HEK293 (cell line): ENCODE results near the gene ITIH3.
A peak's percentile ranks its signal among the peaks of the same experiment; 100 is the strongest.

ENCODE experiments used
- CTCF ChIA-PET: fragments of 350-600 bp; formaldehyde crosslinking; extraction: SDS; loops from one replicate; lab custom pipeline; 2021; ENCODE audit warnings: antibody characterized with exemption; lab: Yijun Ruan, JAX
- POLR2A ChIA-PET: fragments of 300-600 bp; formaldehyde crosslinking; extraction: SDS; loops from one replicate; lab custom pipeline; 2020; ENCODE audit warnings: antibody characterized with exemption, inconsistent platforms; lab: Yijun Ruan, JAX
- H3K27ac ChIP-seq: fragments of 200-500 bp; sonication (Bioruptor generic); 2 replicates; pipeline ENCODE4 v1.5.1; 2014; ENCODE audit warnings: low read depth, low read length, control low read depth, inconsistent platforms; ENCODE audit errors: extremely low read depth
- H3K36me3 ChIP-seq, 2 experiments: fragments of 200-500 bp in 1 of 2; sonication (Bioruptor generic) in 1 of 2; 1 replicate in 1 of 2; 2 replicates in 1 of 2; pipeline ENCODE4 v1.5.1; 2014 to 2017; ENCODE audit warnings: inconsistent platforms in 2 of 2, low read length in 2 of 2; ENCODE audit not compliant: control insufficient read depth in 2 of 2, insufficient read depth in 1 of 2
- H3K4me1 ChIP-seq: fragments of 200-500 bp; sonication (Bioruptor generic); 2 replicates; pipeline ENCODE4 v1.5.1; 2014; ENCODE audit warnings: mild to moderate bottlenecking, low read length, inconsistent platforms; ENCODE audit not compliant: control insufficient read depth, insufficient read depth
- H3K4me3 ChIP-seq: 2 replicates; pipeline ENCODE4 v1.5.1; 2011; ENCODE audit warnings: low read depth, mild to moderate bottlenecking, control low read depth, low read length, moderate library complexity
- H3K9me3 ChIP-seq: fragments of 200-500 bp; sonication (Bioruptor generic); 2 replicates; pipeline ENCODE4 v1.5.1; 2014; ENCODE audit warnings: low read depth, low read length, inconsistent platforms; ENCODE audit not compliant: control insufficient read depth, insufficient read depth
- AEBP2 ChIP-seq: fragments of 450-650 bp; formaldehyde crosslinking; IDR thresholded peaks from 2 replicates; pipeline ENCODE4 v1.5.1; 2016; ENCODE audit warnings: missing biosample characterization, missing genetic modification characterization, borderline replicate concordance
- FEZF1 ChIP-seq: fragments of 450-650 bp; formaldehyde crosslinking; IDR thresholded peaks from 2 replicates; pipeline ENCODE4 v1.5.1; 2016; ENCODE audit warnings: missing biosample characterization, missing genetic modification characterization
- GLIS1 ChIP-seq: fragments of 450-650 bp; formaldehyde crosslinking; IDR thresholded peaks from 2 replicates; pipeline ENCODE4 v1.5.1; 2016; ENCODE audit warnings: missing biosample characterization, missing genetic modification characterization
- KLF10 ChIP-seq: fragments of 450-650 bp; IDR thresholded peaks from 2 replicates; pipeline ENCODE4 v1.5.1; 2018; ENCODE audit warnings: missing biosample characterization, mild to moderate bottlenecking, missing genetic modification characterization
- KLF8 ChIP-seq: fragments of 450-650 bp; formaldehyde crosslinking; IDR thresholded peaks from 2 replicates; pipeline ENCODE4 v1.5.1; 2016; ENCODE audit warnings: missing biosample characterization, missing genetic modification characterization
- MYNN ChIP-seq: fragments of 450-650 bp; formaldehyde crosslinking; IDR thresholded peaks from 2 replicates; pipeline ENCODE4 v1.5.1; 2016; ENCODE audit warnings: missing biosample characterization, missing genetic modification characterization, borderline replicate concordance
- SALL2 ChIP-seq: fragments of 450-650 bp; formaldehyde crosslinking; IDR thresholded peaks from 2 replicates; pipeline ENCODE4 v1.5.0; 2017; ENCODE audit warnings: missing biosample characterization, mild to moderate bottlenecking, missing genetic modification characterization, borderline replicate concordance
- TRIM28 ChIP-seq: IDR thresholded peaks from 2 replicates; pipeline ENCODE4 v1.6.1; 2011; ENCODE audit warnings: low read length, control low read depth, borderline replicate concordance
- ZBTB17 ChIP-seq: fragments of 450-650 bp; formaldehyde crosslinking; IDR thresholded peaks from 2 replicates; pipeline ENCODE4 v1.5.1; 2016; ENCODE audit warnings: missing biosample characterization, missing genetic modification characterization
- ZFHX2 ChIP-seq: fragments of 450-650 bp; formaldehyde crosslinking; conservative IDR thresholded peaks from 2 replicates; pipeline ENCODE4 v1.5.1; 2016; ENCODE audit warnings: missing biosample characterization, missing genetic modification characterization
- ZNF138 ChIP-seq: fragments of 450-650 bp; formaldehyde crosslinking; IDR thresholded peaks from 2 replicates; pipeline ENCODE4 v1.5.1; 2016; ENCODE audit warnings: missing biosample characterization, missing genetic modification characterization, borderline replicate concordance
- ZNF223 ChIP-seq: fragments of 450-650 bp; formaldehyde crosslinking; IDR thresholded peaks from 2 replicates; pipeline ENCODE4 v1.5.1; 2016; ENCODE audit warnings: missing biosample characterization, missing genetic modification characterization
- ZNF274 ChIP-seq, 2 experiments: fragments of 200-500 bp in 1 of 2; fragments of 450-650 bp in 1 of 2; sonication (Bioruptor generic) in 1 of 2; formaldehyde crosslinking in 1 of 2; IDR thresholded peaks; 2 replicates each; pipeline versions ENCODE4 v1.5.1 to v1.6.1; 2014 to 2016; ENCODE audit warnings: borderline replicate concordance in 1 of 2, inconsistent platforms in 1 of 2, low read length in 1 of 2, missing biosample characterization in 1 of 2, missing genetic modification characterization in 1 of 2
- ZNF302 ChIP-seq: fragments of 450-650 bp; formaldehyde crosslinking; IDR thresholded peaks from 2 replicates; pipeline ENCODE4 v1.5.1; 2016; ENCODE audit warnings: missing biosample characterization, missing genetic modification characterization, low read depth
- ZNF366 ChIP-seq: fragments of 450-650 bp; formaldehyde crosslinking; conservative IDR thresholded peaks from 2 replicates; pipeline ENCODE4 v1.5.1; 2016; ENCODE audit warnings: missing biosample characterization, missing genetic modification characterization
- ZNF394 ChIP-seq: fragments of 450-650 bp; formaldehyde crosslinking; IDR thresholded peaks from 2 replicates; pipeline ENCODE4 v1.5.1; 2016; ENCODE audit warnings: missing biosample characterization, missing genetic modification characterization, mild to moderate bottlenecking, moderate library complexity, borderline replicate concordance
- ZNF398 ChIP-seq: fragments of 450-650 bp; formaldehyde crosslinking; IDR thresholded peaks from 2 replicates; pipeline ENCODE4 v1.5.1; 2017; ENCODE audit warnings: missing biosample characterization, missing genetic modification characterization
- ZNF423 ChIP-seq: fragments of 450-650 bp; formaldehyde crosslinking; IDR thresholded peaks from 2 replicates; pipeline ENCODE4 v1.5.1; 2016; ENCODE audit warnings: missing biosample characterization, missing genetic modification characterization
- ZNF48 ChIP-seq: fragments of 450-650 bp; formaldehyde crosslinking; IDR thresholded peaks from 2 replicates; pipeline ENCODE4 v1.5.1; 2016; ENCODE audit warnings: missing biosample characterization, missing genetic modification characterization
- ZNF510 ChIP-seq: fragments of 450-650 bp; formaldehyde crosslinking; IDR thresholded peaks from 2 replicates; pipeline ENCODE4 v1.5.1; 2018; ENCODE audit warnings: mild to moderate bottlenecking, missing genetic modification characterization, missing biosample characterization; ENCODE audit not compliant: insufficient replicate concordance
- ZNF571 ChIP-seq: fragments of 450-650 bp; formaldehyde crosslinking; IDR thresholded peaks from 2 replicates; pipeline ENCODE4 v1.5.0; 2017; ENCODE audit warnings: missing biosample characterization, missing genetic modification characterization
- ZNF624 ChIP-seq: fragments of 450-650 bp; formaldehyde crosslinking; IDR thresholded peaks from 2 replicates; pipeline ENCODE4 v1.5.1; 2017; ENCODE audit warnings: missing biosample characterization, missing genetic modification characterization
- ZNF626 ChIP-seq: fragments of 450-650 bp; sonication (Bioruptor Pico); formaldehyde crosslinking; IDR thresholded peaks from 2 replicates; pipeline ENCODE4 v1.5.1; 2018; ENCODE audit warnings: missing biosample characterization, missing genetic modification characterization, inconsistent platforms
- ZNF658 ChIP-seq: fragments of 450-650 bp; formaldehyde crosslinking; IDR thresholded peaks from 2 replicates; pipeline ENCODE4; 2016; ENCODE audit warnings: missing biosample characterization, missing genetic modification characterization
- ZNF747 ChIP-seq: fragments of 450-650 bp; formaldehyde crosslinking; IDR thresholded peaks from 2 replicates; pipeline ENCODE4 v1.5.1; 2016; ENCODE audit warnings: missing biosample characterization, missing genetic modification characterization
- ZNF837 ChIP-seq: fragments of 450-650 bp; formaldehyde crosslinking; IDR thresholded peaks from 2 replicates; pipeline ENCODE4 v1.5.1; 2016; ENCODE audit warnings: missing biosample characterization, missing genetic modification characterization

ITIH3 gene

GRCh38 chr3:52805270-52806039, 10.9 kb downstream of the ITIH3 start (continued):
- TF ChIP-seq ZNF658, result no peak
- TF ChIP-seq, all 188 proteins: peak for 0

GRCh38 chr3:52809149-52809548, 14.6 kb downstream of the ITIH3 start:
- POLR2A ChIA-PET, result no interaction called here
- no peak overlapping the region for H3K27ac ChIP-seq
- no peaks in the 10 kb centered on the region for H3K4me1 ChIP-seq
- no peaks in the 10 kb centered on the region for H3K9me3 ChIP-seq
- H3K36me3 ChIP-seq, result no peaks in the 10 kb centered on the region
- TF ChIP-seq ZNF366 (tag by site-specific recombination) (peak; percentile 91), ZBTB17 (peak; percentile 34; the same call in 1 of the 2 replicates), KLF8 (tag by site-specific recombination) (no peak), ZNF837 (tag by site-specific recombination) (no peak), GLIS1 (no peak), ZFHX2 (tag by site-specific recombination) (peak; percentile 11; the same call in 1 of the 2 replicates), ZNF48 (tag by site-specific recombination) (no peak)
- TF ChIP-seq, all 188 proteins: peak for 3
- H3K4me3 ChIP-seq, result no peak overlapping the region
- CTCF ChIA-PET, result interaction anchor here (1.1 kb wide), 1 partner anchor 12 kb away, joined by 4 read pairs; no protein-coding TSS in a partner anchor

GRCh38 chr3:52809662-52810377, 15.2 kb downstream of the ITIH3 start:
- Histone ChIP-seq H3K4me1 (no peaks in the 10 kb centered on the region), H3K4me3 (no peak overlapping the region), H3K9me3 (no peaks in the 10 kb centered on the region), H3K36me3 (no peaks in the 10 kb centered on the region), H3K27ac (no peak overlapping the region)
- 0 out of 2 replicates have a peak, but pooled peaks have one; percentile 20 for TF ChIP-seq ZNF394 (tag by site-specific recombination)
- TF ChIP-seq ZNF398 (tag by site-specific recombination), result no peak
- CTCF ChIA-PET, result no interaction called here
- POLR2A ChIA-PET, result no interaction called here

- CTCF ChIA-PET, result interaction anchor here (0.6 to 1.7 kb wide), 3 partner anchors 10 to 12 kb away, joined by 3 to 9 read pairs (median 7); no protein-coding TSS in a partner anchor
- Histone ChIP-seq H3K36me3 (no peaks in the 10 kb centered on the region), H3K4me1 (no peaks in the 10 kb centered on the region), H3K9me3 (no peaks in the 10 kb centered on the region), H3K27ac (no peak overlapping the region), H3K4me3 (no peak overlapping the region)
- POLR2A ChIA-PET, result no interaction called here
- TF ChIP-seq ZNF138 (tag by site-specific recombination) (no peak), TRIM28 (no peak), ZNF302 (tag by site-specific recombination) (no peak), ZNF747 (tag by site-specific recombination) (no peak), FEZF1 (no peak), MYNN (tag by site-specific recombination) (no peak), ZNF510 (tag by site-specific recombination) (no peak), ZNF624 (tag by site-specific recombination) (no peak), ZNF423 (no peak), ZNF571 (tag by site-specific recombination) (no peak), ZNF626 (tag by site-specific recombination) (no peak), ZNF274 (IDR thresholded peaks at IDR 0.05; ENCODE audit: low read length) (no peak), ZNF274 (tag by site-specific recombination; IDR thresholded peaks at IDR 0.05; ENCODE audit: borderline replicate concordance) (no peak), ZNF223 (tag by site-specific recombination) (no peak), KLF10 (tag by site-specific recombination) (no peak), AEBP2 (tag by site-specific recombination) (no peak), SALL2 (tag by site-specific recombination) (no peak)
Observed at GRCh38 chr3:52810923-52811322, 16.3 kb downstream of the ITIH3 start.
